Peyer's patch (tissue), 4 donors: ENCODE results near the gene FMNL3. TPM values are rescaled to one million over a fixed set of nuclear protein-coding genes. Genes with fewer than 3 reads are reported as not detected.
"Not testable (repeated sequence)": the region's sequence is repeated elsewhere in the genome, so short reads cannot be mapped to it uniquely, and the experiment has no call there.

Experiments
- DNase-seq, 3 donors: peaks; one replicate each; pipeline ENCODE4 v3.0.0-alpha.2; 2017 to 2019
- H3K27ac ChIP-seq, 4 donors: fragments of 200-600 bp; sonication (generic); one replicate each; pipeline ENCODE4 v1.5.1; 2016 to 2019
- H3K27me3 ChIP-seq, 2 donors: fragments of 200-600 bp; sonication (generic); one replicate each; pipeline ENCODE4 v1.5.1; 2019
- H3K36me3 ChIP-seq, 3 donors: fragments of 200-600 bp; sonication (generic); one replicate each; pipeline ENCODE4 v1.5.1; 2016 to 2019
- H3K4me1 ChIP-seq, 4 donors: fragments of 200-600 bp; sonication (generic); one replicate each; pipeline ENCODE4 v1.5.1; 2016 to 2019
- H3K4me3 ChIP-seq, 4 donors: fragments of 200-600 bp; sonication (generic); 1 replicate in 3 of 4; 2 replicates in 1 of 4; pipeline ENCODE4 v1.5.1; 2016 to 2019; ENCODE audit warnings: mild to moderate bottlenecking in 1 of 4
- H3K9me3 ChIP-seq, 4 donors: fragments of 200-600 bp; sonication (generic); one replicate each; pipeline ENCODE4 v1.5.1; 2016 to 2019; ENCODE audit warnings: mild to moderate bottlenecking in 1 of 4
- CTCF ChIP-seq, 6 experiments: fragments of 450-650 bp in 4 of 6; fragments of 200-600 bp in 2 of 6; sonication (generic) in 1 of 6; IDR thresholded peaks; one replicate each; pipeline ENCODE4 v1.5.1; 2017 to 2019; ENCODE audit warnings: antibody characterized with exemption in 6 of 6, mild to moderate bottlenecking in 3 of 6, moderate library complexity in 1 of 6
- POLR2A ChIP-seq, 2 donors: fragments of 450-650 bp; IDR thresholded peaks; one replicate each; pipeline ENCODE4 v1.5.1; 2017; ENCODE audit warnings: antibody characterized with exemption in 2 of 2, mild to moderate bottlenecking in 2 of 2, moderate library complexity in 2 of 2
- total RNA-seq, 4 donors: library from RNA; depleted of rRNA; stranded (reverse); fragments of >200 nt; gene quantifications; one replicate each; pipeline ENCODE4 v1.1.0, GENCODE V29; 2016

The FMNL3 gene
- total RNA-seq, 4 donors from 2014 or later = 2.1 to 40.4 (median 8.2) TPM

- H3K36me3 ChIP-seq = no peaks in the 10 kb centered on the region
- H3K4me3 ChIP-seq = no peak overlapping the region
- no peak for DNase-seq
- no peaks in the 10 kb centered on the region for H3K9me3 ChIP-seq
- TF ChIP-seq POLR2A (IDR thresholded peaks at IDR 0.05) = no peak
- TF ChIP-seq CTCF (IDR thresholded peaks at IDR 0.05) = no peak
- no peaks in the 10 kb centered on the region for H3K4me1 ChIP-seq
- H3K27me3 ChIP-seq = no peaks in the 10 kb centered on the region
- no peak overlapping the region for H3K27ac ChIP-seq
These were observed 91.5 kb downstream of the FMNL3 start for GRCh38 chr12:49615725-49616124.

GRCh38 chr12:49612210-49612609 lies 95.0 kb downstream of the FMNL3 start:
- H3K4me3 ChIP-seq = no peak overlapping the region
- H3K27ac ChIP-seq = no peak overlapping the region
- H3K9me3 ChIP-seq = no peaks in the 10 kb centered on the region
- no peaks in the 10 kb centered on the region for H3K27me3 ChIP-seq
- TF ChIP-seq POLR2A (IDR thresholded peaks at IDR 0.05) (no peak), CTCF (IDR thresholded peaks at IDR 0.05) (no peak)
- no peak for DNase-seq
- no peaks in the 10 kb centered on the region for H3K4me1 ChIP-seq
- H3K36me3 ChIP-seq = no peaks in the 10 kb centered on the region

- not testable (repeated sequence) for H3K4me1 ChIP-seq, H3K36me3 ChIP-seq, H3K27me3 ChIP-seq, DNase-seq, H3K27ac ChIP-seq, H3K4me3 ChIP-seq, H3K9me3 ChIP-seq
These were observed 96.4 kb downstream of the FMNL3 start for GRCh38 chr12:49610785-49611184.

- Histone ChIP-seq H3K4me3 (no peak overlapping the region), H3K36me3 (no peaks in the 10 kb centered on the region), H3K27ac (no peak overlapping the region), H3K27me3 (no peaks in the 10 kb centered on the region), H3K9me3 (no peaks in the 10 kb centered on the region), H3K4me1 (no peaks in the 10 kb centered on the region)
- DNase-seq = no peak
- no peak for TF ChIP-seq CTCF (IDR thresholded peaks at IDR 0.05)
- no peak for TF ChIP-seq POLR2A (IDR thresholded peaks at IDR 0.05)
These were observed 97.4 kb downstream of the FMNL3 start for GRCh38 chr12:49609875-49610154.

GRCh38 chr12:49609059-49609874 lies 97.9 kb downstream of the FMNL3 start:
- TF ChIP-seq CTCF (IDR thresholded peaks at IDR 0.05) (no peak), POLR2A (IDR thresholded peaks at IDR 0.05) (no peak)
- no peaks in the 10 kb centered on the region for H3K36me3 ChIP-seq
- no peaks in the 10 kb centered on the region for H3K9me3 ChIP-seq
- no peaks in the 10 kb centered on the region for H3K4me1 ChIP-seq
- no peak for DNase-seq
- no peaks in the 10 kb centered on the region for H3K27me3 ChIP-seq
- no peak overlapping the region for H3K27ac ChIP-seq
- no peak overlapping the region for H3K4me3 ChIP-seq

- DNase-seq, H3K9me3 ChIP-seq, H3K36me3 ChIP-seq, H3K27ac ChIP-seq, H3K4me3 ChIP-seq, H3K27me3 ChIP-seq, H3K4me1 ChIP-seq: not testable (repeated sequence)
These were observed 101.7 kb downstream of the FMNL3 start, which contains the start of gene FAM186B for GRCh38 chr12:49605539-49605938. Gene FAM186B (minus strand): TSS chr12:49605639. CDS start chr12:49605477, 162 bp downstream.

GRCh38 chr12:49604856-49605255 lies 102.3 kb downstream of the FMNL3 start:
- no peak for DNase-seq
- H3K4me3 ChIP-seq = no peak overlapping the region
- no peaks in the 10 kb centered on the region for H3K9me3 ChIP-seq
- no peaks in the 10 kb centered on the region for H3K4me1 ChIP-seq
- H3K36me3 ChIP-seq = no peaks in the 10 kb centered on the region
- TF ChIP-seq CTCF (IDR thresholded peaks at IDR 0.05) = no peak
- no peak for TF ChIP-seq POLR2A (IDR thresholded peaks at IDR 0.05)
- no peak overlapping the region for H3K27ac ChIP-seq
- H3K27me3 ChIP-seq = no peaks in the 10 kb centered on the region
